Measurements from ENCODE around the gene PAX9. TPM values are rescaled to one million over a fixed set of nuclear protein-coding genes. Genes with fewer than 3 reads are reported as not detected.

The PAX9 gene
- total and polyA plus RNA-seq, 9 of the 15 experiments (the other 6 are each of a cell fraction or from before 2014, with no cell fraction given), result 0.87 to 2.4 (median 1.3) TPM

DNA sequence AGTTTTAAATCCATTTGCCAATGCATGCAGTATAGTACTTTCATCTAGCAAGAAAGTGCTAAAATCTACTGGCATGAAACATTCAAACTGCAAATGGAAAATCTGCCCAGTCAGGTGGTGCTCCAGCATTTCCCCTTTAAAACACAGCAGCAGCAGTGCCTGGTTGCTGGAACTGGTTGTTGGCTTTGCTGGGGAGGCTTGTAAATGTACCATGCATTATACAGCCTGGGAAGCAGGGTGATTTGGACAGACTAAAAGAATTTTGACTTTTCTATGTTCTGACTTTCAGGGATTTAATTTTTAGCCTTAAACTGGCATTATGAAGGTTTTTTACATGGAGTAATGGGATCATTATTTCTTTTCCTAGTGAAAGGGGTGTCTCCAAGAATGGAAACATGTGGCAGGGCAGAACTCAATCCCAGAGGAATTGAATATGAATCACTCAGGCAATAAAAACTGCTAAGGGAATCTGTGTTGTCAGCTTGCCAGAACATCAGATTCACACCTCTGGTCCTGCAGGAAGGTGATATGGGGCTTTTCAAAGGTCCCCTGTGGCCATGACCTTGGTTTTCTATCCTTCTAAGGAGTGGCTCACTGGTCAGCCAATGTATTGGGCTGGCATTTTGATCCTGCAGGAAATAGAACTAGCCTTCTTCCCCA lies 9.0 kb upstream of the PAX9 start:
- BruUV-seq (replicated peaks), result no TSS peak

More for the DNA sequence above, 9.0 kb upstream of the PAX9 start:
- CTCF ChIA-PET (ENCODE audit: low intra/inter-chr PET ratio), result no interaction called here
- no peaks in the 10 kb centered on the region for H3K79me2 ChIP-seq (ENCODE audit: control insufficient read depth, insufficient read depth, low read length)
- TF ChIP-seq, protein P1, sequence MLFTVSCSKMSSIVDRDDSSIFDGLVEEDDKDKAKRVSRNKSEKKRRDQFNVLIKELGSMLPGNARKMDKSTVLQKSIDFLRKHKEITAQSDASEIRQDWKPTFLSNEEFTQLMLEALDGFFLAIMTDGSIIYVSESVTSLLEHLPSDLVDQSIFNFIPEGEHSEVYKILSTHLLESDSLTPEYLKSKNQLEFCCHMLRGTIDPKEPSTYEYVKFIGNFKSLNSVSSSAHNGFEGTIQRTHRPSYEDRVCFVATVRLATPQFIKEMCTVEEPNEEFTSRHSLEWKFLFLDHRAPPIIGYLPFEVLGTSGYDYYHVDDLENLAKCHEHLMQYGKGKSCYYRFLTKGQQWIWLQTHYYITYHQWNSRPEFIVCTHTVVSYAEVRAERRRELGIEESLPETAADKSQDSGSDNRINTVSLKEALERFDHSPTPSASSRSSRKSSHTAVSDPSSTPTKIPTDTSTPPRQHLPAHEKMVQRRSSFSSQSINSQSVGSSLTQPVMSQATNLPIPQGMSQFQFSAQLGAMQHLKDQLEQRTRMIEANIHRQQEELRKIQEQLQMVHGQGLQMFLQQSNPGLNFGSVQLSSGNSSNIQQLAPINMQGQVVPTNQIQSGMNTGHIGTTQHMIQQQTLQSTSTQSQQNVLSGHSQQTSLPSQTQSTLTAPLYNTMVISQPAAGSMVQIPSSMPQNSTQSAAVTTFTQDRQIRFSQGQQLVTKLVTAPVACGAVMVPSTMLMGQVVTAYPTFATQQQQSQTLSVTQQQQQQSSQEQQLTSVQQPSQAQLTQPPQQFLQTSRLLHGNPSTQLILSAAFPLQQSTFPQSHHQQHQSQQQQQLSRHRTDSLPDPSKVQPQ (CRISPR knock-in tag; IDR thresholded peaks at IDR 0.05; ENCODE audit: borderline replicate concordance), result no peak
- TF ChIP-seq ZNF436 (CRISPR knock-in tag; IDR thresholded peaks at IDR 0.05), result no peak
- TF ChIP-seq, protein P2, sequence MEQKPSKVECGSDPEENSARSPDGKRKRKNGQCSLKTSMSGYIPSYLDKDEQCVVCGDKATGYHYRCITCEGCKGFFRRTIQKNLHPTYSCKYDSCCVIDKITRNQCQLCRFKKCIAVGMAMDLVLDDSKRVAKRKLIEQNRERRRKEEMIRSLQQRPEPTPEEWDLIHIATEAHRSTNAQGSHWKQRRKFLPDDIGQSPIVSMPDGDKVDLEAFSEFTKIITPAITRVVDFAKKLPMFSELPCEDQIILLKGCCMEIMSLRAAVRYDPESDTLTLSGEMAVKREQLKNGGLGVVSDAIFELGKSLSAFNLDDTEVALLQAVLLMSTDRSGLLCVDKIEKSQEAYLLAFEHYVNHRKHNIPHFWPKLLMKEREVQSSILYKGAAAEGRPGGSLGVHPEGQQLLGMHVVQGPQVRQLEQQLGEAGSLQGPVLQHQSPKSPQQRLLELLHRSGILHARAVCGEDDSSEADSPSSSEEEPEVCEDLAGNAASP (IDR thresholded peaks at IDR 0.05), result no peak
- TF ChIP-seq PRMT5 (CRISPR knock-in tag; IDR thresholded peaks at IDR 0.05), result no peak
- no peak overlapping the region for H2AFZ ChIP-seq (ENCODE audit: low read depth, low read length)
- ATAC-seq, result no peak
- H3K9me1 ChIP-seq (ENCODE audit: control insufficient read depth, insufficient read depth, low read length), result no peaks in the 10 kb centered on the region
- in situ Hi-C loops (cut with MboI) (no loop called here), intact Hi-C loops (cut with micrococcal nuclease) (no loop called here)
- H3K36me3 ChIP-seq (ENCODE audit: control insufficient read depth, insufficient read depth, low read length), result no peaks in the 10 kb centered on the region
- H3K4me2 ChIP-seq (ENCODE audit: insufficient read depth, low read length), result no peak overlapping the region
- no peak overlapping the region for H3K9ac ChIP-seq (ENCODE audit: insufficient read depth in 1 of 2, low read depth in 2 of 2, low read length in 2 of 2)
- no peak overlapping the region for H3K4me3 ChIP-seq
- no peaks in the 10 kb centered on the region for H4K20me1 ChIP-seq (replicated peaks; ENCODE audit: control insufficient read depth, insufficient read depth, low read length)
- H3K4me1 ChIP-seq (replicated peaks in 1 of 2; ENCODE audit: control insufficient read depth in 2 of 2, insufficient read depth in 2 of 2, low read length in 2 of 2), result peaks cover 0 to 12% of the 10 kb centered on the region in 2 experiments; a peak in 2 of 5 replicates
- H3K27ac ChIP-seq (ENCODE audit: extremely low read depth, low read depth, low read length), result no peak overlapping the region
- FAIRE-seq, result no peak
- no peaks in the 10 kb centered on the region; the same call in 1 of the 2 replicates for H3K9me3 ChIP-seq (replicated peaks; ENCODE audit: control insufficient read depth, insufficient read depth, low read depth, low read length)
- H3K27me3 ChIP-seq (ENCODE audit: control insufficient read depth in 2 of 2, insufficient read depth in 2 of 2, low read length in 2 of 2), result peaks cover 0 to 4% of the 10 kb centered on the region in 2 experiments; a peak in 3 of 5 replicates
- POLR2A ChIA-PET, result no interaction called here
- no peak for DNase-seq (ENCODE audit: extremely low read depth in 1 of 4, low spot score in 3 of 4)

Measured in K562 (cell line).